MM.1S (cell line): Measurements from ENCODE around the gene DISP3.

Experiments used
- EZH2 ChIP-seq: fragments of 300-600 bp; sonication (generic); optimal IDR thresholded peaks from 2 replicates; pipeline ENCODE3; 2017; ENCODE audit warnings: low read depth, mild to moderate bottlenecking, antibody characterized with exemption, low read length, mixed read lengths
- EZH2phosphoT487 ChIP-seq: fragments of 300-600 bp; sonication (generic); IDR thresholded peaks from 2 replicates; pipeline ENCODE4 v1.6.1; 2018; ENCODE audit warnings: antibody characterized with exemption, low read length
- TF ChIP-seq, protein P1 (sequence below): fragments of 300-600 bp; sonication (generic); IDR thresholded peaks from 2 replicates; pipeline ENCODE4 v1.5.1; 2016; ENCODE audit warnings: antibody characterized with exemption, low read length, mixed read lengths

DNA sequence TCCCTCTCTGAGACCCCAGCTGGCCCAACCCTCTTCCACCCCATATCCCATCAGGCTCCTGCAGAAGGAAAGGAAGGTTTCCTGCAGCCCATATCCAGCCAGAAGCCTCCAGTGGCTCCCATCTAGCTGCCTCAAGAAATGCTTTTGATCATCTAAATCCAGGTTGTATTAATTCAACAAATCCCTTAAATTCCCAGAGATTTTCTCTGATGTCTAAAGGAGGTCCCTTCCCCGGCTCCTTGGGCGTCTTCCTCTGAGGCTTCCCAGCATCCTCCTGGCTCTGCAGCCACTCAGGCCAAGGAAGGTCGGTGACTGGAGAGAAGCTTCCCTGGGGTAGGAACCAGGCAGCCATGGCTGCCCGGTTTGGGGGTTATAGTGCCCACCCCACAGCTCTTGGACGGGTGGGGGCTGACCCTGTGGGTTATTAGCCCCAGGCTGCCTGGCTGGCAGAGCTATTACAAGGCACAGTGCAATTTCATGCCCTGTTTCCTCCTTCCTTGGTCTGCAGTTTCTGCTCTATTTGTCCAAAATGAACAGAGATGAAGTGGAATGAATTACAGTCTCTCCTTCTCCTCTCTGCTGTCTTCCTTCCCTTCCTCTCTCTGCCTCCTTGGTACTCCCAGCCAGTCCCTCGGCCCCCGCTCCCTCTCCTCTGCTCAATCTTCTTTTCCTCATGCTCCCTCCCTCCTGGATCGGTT is 34.8 kb upstream of the DISP3 start:
- no peak for TF ChIP-seq EZH2
- TF ChIP-seq EZH2phosphoT487, result no peak
- TF ChIP-seq, protein P1, sequence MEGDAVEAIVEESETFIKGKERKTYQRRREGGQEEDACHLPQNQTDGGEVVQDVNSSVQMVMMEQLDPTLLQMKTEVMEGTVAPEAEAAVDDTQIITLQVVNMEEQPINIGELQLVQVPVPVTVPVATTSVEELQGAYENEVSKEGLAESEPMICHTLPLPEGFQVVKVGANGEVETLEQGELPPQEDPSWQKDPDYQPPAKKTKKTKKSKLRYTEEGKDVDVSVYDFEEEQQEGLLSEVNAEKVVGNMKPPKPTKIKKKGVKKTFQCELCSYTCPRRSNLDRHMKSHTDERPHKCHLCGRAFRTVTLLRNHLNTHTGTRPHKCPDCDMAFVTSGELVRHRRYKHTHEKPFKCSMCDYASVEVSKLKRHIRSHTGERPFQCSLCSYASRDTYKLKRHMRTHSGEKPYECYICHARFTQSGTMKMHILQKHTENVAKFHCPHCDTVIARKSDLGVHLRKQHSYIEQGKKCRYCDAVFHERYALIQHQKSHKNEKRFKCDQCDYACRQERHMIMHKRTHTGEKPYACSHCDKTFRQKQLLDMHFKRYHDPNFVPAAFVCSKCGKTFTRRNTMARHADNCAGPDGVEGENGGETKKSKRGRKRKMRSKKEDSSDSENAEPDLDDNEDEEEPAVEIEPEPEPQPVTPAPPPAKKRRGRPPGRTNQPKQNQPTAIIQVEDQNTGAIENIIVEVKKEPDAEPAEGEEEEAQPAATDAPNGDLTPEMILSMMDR, result no peak
